NCI-H748 (cell line): Measurements from ENCODE around the gene MYD88.
"Not testable (repeated sequence)": the region's sequence is repeated elsewhere in the genome, so short reads cannot be mapped to it uniquely, and the experiment has no call there.

ENCODE experiments used
- DNase-seq: peaks from one replicate; lab custom pipeline; 2025; ENCODE audit not compliant: unreplicated experiment; lab: John Stamatoyannopoulos, UW

Gene MYD88

DNA sequence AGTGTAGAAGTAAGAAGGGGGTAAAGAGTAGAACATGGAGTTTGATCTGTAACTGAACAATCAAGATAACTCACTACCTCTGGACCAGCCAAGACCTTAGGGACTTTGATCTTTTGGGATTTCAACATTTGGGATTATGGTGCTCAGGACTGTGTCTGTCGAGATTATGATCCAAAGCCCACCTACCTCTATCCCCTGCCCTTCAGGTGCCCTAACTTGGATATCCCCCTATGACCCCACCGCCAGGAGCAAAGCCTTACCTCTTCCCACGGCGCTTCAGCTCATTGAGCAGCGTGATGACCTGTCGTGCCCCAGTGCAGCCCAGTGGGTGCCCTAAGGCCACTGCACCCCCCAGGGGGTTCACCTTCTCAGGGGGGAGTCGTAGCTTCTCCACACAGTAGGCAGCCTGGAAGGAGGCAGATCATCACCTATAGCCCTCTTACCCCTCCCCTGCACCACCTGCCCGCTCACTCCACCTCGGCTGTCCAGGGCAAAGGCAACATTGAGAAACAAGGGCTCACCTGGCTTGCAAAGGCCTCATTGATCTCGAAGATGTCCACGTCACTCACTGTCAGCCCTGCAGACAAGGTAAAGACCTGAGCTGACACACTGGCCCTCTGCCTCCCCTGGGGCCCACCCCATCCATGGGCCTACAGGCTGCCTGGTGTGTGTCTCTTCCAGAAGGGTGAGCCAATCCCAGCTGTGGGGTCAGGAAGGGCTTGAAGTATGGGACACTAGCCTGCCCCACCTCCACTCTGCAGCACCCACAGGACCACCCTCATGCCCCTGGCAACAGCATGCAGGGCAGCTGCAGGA, 12.9 kb upstream of the MYD88 start:
- no peak for DNase-seq

DNA sequence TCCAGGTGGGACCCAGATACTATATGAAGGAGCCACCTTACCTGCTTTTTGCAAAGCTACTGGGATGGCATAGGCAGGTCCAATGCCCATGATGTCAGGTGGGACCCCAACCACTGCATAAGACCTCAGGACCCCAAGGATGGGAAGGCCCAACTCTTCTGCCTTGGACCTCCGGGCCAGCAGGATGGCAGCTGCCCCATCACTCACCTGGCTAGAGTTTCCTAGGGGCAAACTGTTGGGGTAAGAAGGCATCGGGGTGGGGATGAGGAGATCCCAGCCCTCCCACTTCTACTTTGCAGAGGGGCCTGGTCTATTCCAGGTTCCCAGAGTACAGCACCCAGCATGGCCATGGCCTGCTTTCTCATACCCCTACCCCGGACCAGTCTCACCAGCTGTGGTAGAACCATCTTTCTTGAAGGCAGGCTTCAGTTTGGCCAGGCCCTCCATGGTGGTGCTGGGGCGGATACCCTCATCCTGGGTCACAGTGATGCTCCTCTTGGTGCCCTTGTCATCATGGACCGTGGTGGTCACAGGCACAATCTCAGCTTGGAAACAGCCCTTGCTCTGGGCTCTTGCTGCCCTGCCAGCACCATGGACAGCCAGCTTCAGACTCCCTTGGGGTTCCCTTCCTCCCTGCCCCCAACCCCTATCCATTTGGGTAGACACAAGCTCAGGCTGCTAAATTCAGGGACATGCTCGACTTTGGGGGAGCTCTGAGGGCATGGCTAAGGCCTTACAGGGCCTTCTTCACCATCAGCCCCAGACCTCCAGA, 12.2 kb upstream of the MYD88 start:
- DNase-seq, result no peak

DNA sequence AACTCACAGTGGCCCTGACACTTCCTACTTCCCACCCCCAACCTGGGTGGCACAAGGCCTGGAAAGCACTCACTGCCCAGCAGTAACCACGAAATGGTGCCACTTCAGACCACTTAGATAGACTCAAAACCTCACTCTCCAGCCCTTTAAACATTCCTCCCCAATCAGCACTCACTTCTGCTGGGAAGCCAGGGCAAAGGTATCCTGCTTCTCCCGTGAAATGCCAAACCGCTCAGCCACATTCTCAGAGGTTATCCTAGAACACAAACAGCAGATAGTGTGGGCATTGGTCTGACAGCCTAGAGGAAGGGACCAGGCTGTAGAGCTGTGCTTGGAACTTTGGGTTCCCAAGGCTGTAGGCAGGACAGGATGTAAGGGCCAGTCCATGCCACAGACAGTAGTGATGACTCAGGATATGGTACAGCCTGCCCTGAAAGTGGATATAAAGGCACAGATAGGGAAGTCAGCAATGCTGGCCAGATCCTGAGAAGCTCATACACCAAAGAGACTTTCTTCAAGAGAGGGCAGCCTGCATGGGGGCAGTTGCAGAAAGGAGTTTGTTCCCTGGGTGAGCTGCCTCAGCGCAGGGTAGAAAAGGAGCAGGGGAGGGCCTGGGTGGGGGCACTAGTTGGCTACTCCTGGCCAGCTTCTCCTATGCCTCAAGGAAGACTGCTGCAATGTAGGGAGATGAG, 10.7 kb upstream of the MYD88 start:
- DNase-seq, result no peak

DNA sequence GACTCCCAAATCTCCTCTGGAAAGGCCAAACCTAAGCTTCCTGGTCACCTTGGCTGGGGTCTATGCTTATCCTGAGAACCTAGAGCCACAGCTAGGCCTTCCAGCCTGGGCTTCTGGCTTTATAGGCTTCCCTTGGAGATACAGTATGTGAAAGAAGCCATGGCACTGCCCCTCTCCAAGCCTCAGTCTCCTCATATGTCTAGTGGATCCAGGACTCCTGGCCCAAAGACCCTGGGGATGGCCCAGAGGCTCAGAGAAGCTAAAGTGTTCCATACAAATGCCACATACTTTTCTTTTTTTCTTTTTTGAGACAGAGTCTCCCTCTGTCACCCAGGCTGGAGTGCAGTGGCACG, 10.2 kb upstream of the MYD88 start:
- no peak for DNase-seq

DNA sequence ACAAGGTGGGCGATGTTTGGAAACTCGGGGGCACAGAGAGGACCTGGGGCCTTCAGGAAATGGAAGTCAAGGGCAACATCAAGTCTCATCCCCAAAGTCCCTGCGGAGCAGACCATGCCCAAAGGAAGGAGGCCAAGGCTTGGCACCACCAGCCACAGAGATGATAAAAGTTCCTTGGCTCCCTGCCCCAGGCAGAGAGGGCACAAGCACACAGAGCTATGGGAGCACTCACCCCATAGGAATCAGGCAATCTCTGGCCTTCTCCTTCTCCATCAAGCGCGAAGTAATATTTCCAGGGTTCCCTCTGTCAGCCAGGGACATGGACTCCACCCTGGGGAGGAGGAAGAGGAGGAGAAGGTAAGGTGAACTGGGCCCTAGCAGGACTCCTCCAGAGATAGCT, 9.4 kb upstream of the MYD88 start:
- DNase-seq, result no peak

DNA sequence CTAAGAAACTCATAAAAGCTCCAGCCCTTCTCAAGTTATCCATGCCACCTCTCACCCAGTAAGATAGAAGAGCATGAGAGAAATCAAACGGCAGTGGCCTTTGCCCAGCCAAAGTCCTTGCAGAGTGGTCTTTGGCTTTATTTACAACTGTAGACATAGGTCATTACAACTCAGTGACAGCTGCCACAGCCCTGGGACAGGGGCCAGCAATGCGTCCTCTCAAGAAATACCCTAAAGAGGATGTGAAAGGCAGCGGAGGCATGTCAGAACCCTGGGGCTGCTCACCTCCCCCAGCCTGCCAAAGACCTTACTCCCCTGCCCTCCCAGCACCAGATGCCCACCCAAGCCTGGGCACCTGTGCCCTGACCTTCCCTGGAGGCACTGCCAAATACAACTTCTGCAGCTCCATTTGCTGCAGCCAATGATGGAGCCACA, 7.8 kb upstream of the MYD88 start:
- DNase-seq, result no peak

DNA sequence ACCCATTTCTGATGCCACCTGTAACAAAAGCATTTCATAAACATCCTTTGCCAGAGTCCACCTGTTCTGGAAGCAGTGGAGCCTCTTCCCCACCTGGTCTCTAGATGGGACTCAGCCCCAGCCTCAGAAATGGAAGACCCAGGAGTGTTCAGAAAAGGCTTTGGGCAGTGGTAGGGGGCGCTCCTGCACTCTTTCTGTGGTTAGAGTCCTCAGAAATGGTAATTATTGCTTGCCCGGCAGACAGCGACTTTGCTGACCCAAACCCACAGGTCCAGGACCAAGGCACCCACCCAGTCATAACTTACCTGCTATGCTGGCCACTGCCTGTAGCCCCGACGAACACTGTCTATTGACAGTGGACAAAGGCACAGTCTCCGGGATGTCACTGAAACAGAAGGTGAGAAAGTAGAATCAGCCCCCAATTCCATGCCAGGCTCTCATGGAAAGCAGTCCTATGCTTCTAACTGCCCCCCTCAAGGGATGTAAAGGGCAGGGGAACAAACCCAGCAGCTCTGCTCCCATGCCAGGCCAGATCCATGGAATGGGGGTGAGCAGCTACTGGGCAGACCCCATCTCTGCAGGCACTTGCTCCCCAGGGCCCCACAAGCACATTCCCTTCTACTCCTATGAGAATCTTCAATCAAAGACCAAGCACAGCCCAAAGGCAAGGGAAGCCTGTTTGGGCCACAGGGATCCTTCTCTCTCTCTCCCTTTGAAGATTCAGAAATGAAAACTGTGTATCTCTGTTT, 6.7 kb upstream of the MYD88 start:
- peak; percentile 19 for DNase-seq

DNA sequence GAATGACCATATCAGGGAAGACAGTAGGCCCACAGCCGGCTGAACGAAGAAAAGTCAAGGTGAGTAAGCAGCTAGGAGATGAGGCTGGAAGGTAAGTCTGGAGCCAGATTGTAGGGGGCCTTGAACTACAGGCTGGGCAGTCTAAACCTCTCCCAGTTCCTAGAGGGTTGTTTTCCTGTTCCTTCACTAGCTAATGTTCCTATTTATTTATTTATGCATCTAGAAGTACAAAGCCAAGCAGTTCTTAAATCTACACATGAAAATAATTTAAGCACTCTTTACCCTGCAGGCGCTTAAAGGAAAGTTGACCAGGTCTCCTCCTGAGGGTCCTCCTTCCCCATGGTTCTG, 5.3 kb upstream of the MYD88 start:
- DNase-seq, result no peak

DNA sequence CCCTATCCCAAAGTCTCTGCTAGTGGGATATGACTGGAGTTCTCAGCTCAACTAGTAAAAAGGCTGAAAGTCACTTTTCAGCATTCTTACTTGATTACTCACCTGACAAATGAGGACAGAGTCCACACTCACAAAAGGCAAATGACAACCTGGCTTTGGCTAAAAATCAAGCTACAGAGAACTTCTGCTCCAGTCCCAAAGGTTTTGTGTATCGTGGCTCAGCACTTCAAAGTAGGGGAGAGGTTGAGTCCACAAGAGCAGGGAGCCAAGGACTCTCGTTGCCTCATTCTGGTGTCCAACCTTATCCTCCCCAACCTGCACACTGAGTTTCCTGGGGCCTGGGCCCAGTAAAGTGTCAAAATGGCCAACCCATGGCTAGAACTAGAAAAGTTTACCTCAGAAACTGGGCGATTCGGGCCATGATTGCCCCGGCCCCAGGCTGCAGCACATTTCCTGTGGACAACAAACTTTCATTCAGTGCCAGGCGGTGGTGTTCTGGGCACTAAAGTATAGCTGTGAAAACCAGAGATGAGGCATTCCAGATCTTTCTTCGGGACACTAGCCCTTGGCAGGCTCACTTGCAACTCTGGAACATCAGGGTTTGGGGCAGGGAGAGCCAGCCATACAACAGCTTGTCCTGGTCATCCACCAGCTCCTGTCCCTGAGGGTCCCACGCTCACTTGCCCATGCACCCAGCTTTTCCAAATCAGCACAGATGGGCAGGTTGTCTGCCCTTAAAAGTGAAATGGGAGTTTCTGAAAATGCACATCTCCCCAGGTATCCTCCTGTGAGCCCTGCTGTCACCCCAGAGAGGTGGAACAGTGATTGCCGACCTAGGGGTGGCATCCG, 4.7 kb upstream of the MYD88 start:
- DNase-seq, result no peak

DNA sequence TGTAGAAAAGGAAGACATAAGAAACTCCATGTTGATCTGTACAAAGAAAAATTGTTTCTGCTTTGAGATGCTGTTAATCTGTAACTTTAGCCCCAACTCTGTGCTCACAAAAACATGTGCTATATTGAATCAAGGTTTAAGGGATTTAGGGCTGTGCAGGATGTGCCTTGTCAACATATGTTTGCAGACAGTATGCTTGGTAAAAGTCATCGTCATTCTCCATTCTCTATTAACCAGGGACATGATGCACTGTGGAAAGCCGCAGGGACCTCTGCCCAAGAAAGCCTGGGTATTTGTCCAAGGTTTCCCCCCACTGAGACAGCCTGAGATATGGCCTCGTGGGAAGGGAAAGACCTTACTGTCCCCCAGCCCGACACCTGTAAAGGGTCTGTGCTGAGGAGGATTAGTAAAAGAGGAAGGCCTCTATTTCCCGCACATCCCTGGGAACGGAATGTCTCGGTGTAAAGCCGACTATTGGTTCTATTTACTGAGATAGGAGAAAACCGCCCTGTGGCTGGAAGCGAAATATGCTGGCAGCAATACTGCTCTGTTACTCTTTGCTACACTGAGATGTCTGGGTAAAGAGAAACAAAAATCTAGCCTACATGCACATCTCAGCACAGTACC, 3.8 kb upstream of the MYD88 start:
- not testable (repeated sequence) for DNase-seq

DNA sequence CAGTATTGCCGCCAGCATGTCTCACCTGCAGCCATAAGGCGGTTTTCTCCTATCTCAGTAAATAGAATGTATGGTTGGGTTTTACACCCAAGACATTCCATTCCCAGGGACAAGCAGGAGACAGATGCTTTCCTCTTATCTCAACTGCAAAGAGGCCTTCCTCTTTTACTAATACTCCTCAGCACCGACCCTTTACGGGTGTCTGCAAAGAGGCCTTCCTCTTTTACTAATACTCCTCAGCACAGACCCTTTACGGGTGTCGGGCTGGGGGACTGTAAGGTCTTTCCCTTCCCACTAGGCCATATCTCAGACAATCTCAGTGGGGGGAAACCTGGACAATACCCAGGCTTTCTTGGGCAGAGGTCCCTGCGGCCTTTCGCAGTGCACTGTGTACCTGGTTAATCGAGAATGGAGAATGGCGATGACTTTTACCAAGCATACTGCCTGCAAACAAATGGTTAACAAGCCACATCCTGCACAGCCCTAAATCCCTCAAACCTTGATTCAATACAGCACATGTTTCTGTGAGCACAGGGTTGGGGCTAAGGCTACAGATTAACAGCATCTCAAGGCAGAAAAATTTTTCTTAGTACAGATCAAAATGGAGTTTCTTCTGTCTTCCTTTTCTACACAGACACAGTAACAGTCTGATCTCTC, 2.7 kb upstream of the MYD88 start:
- DNase-seq, result not testable (repeated sequence)

DNA sequence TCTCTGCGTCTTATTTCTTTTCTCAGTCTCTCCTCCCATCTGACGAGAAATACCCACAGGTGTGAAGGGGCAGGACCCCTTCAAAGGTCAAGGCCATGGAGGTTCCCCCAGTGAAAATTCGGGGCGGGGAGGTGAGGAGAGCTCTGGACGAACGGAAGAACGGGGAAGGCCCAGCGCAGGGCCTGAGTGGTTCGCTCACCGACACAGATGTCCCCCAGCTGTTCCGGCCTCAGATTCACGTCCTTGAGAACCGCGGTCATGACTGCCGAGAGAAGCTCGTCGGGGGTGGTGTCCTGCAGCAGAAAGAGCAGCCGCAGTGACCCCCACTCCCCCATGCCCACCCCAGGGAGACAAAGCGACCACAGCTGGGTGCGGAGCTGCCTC, 2.1 kb upstream of the MYD88 start:
- DNase-seq, result peak; percentile 57

DNA sequence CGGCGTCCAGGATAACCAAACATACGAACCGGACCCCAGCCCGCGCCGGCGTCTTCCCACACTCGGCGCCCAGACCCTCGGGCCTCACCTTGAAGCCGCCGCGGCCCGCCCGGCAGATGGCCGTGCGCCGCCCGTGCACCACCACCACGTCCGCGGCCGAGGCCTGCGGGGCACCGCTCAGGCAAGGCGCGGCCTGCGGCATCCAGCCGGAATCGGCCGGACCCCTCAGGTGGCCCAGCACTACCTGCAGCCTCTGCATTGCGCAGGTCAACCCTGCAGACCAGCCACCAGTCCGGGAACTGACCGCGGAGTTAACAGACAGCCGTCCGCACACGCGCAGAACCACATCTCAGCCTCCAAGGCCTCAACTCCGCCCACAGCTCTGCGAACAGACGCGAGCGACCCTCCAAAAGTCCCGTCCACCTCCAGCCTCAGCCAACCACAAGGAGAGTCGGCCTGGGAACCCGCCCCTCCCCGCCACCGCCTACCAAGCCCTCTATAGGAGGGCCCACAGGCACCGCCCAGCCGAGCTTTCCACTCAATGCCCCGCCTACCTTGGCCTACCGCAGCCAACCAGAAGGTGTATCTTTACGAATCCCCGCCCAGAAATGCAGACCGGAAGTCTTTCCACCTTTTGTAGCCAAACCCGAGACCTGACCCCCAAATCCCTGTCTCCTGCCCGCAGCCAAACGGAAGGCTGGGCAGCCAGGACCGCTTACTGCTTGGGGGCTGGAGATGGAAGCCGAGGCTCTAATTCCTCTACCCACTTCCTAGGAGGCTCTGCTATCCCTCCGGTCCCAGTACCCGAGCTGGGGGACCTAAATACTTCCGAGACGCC, 1.5 kb upstream of the MYD88 start, which contains the start of gene ACAA1:
Gene ACAA1, minus strand, starts transcription at position 351 of the 838 bp plus-strand sequence. Its CDS starts 92 bp downstream, at position 259.
- DNase-seq, result peak; percentile 97

DNA sequence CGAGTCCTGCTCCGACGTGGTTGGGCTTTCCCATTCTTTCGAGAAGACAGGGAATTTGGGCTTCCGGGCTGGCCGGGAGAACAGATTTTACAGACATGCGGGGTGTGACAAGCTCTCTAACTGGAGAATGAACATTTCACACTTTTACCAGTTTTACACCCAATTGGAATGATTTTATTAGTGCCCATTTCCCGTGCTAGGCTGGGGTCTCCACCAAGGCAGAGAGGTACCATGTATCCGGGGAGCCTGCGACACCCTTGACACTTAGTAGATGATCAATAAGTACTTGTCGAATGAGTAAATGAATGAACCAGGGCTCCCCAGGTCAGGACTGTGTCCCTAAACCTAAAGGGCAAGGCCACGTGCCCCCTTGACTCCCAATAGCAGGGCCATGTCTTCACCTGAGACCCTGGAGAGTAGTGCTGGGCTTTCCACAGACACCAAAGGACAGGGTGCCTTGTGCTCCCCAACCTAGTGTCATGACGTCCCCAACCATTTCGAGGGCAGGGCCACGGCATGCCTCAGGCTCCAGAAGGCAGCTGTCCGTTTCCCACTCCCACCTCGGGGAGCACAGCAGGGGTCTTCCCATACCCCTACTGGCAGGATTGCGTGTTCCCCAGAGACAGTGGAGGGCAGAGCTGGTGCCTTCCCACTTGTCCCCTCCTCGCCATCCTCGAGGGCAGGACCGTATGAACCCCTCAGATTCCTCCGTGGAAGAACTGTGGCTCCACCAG, 679 bp upstream of the MYD88 start:
- DNase-seq, result no peak

DNA sequence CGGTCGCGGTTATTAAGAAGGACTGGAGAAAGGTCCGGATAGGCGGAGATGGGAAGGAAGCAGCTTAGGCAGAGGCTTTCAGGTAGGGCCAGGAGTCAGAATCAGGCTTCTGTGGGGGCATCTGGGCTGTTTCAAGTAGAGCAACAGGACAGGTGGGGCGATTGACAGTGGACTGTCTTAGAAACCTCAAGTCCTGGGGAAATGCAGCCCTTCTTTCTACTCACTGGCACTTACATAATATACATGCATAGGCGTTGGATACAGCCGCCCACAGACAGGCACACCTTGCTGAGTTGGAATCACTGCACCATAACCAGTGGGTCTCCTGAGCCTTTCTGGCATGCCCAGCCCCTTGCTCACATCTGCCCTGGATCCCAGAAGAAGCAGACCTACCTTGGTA, 730 bp downstream of the MYD88 start:
- DNase-seq, result no peak

DNA sequence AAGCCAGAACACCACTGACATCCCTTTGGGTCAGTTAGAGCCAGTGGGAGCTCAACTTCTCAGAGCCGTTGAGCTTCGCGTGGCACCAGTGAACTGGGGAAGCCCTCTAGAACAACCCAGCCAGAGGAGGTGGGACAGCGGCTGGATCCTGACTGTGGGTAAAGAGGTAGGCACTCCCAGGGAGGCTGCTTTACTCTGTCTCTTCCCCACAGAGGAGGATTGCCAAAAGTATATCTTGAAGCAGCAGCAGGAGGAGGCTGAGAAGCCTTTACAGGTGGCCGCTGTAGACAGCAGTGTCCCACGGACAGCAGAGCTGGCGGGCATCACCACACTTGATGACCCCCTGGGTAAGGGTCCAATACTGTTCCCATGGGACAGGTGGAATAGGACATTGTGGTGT, 1.2 kb downstream of the MYD88 start:
- no peak for DNase-seq

DNA sequence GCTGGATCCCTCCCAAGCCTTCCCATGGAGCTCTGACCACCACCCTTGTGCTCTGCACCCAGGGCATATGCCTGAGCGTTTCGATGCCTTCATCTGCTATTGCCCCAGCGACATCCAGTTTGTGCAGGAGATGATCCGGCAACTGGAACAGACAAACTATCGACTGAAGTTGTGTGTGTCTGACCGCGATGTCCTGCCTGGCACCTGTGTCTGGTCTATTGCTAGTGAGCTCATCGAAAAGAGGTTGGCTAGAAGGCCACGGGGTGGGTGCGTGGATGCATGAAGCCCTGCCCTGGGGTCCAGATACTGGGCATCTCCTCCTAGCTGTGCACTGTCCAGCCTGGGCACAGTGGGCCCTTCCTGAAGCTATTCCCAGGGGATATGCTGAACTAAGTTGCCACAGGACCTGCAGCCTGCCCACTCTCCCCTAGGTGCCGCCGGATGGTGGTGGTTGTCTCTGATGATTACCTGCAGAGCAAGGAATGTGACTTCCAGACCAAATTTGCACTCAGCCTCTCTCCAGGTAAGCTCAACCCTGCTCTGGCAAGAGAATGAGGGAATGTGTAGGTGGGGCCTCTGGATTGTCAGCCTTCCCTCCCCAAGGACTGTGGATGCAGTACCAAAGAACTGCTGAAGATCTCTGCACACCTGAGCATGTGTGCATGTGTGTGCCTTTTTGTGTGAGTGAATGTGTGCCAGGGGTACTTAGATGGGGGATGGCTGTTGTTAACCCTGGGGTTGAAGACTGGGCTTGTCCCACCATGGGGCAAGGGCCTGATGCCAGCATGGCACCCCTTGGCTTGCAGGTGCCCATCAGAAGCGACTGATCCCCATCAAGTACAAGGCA, 2.1 kb downstream of the MYD88 start:
- no peak for DNase-seq
